Hematopoietic multipotent progenitor cell treated with erythropoietin and hydrocortisone succinate and interleukin-3 and kit ligand, for 17 days (in vitro differentiated cells): Measurements from ENCODE around the gene MYOM3.
"Not testable (repeated sequence)": the region's sequence is repeated elsewhere in the genome, so short reads cannot be mapped to it uniquely, and the experiment has no call there.

ENCODE experiments used
- DNase-seq: peaks from one replicate; pipeline ENCODE4 v3.0.0-alpha.2; 2015; ENCODE audit warnings: low spot score

Gene MYOM3

GRCh38 chr1:24071941-24072340 is 40.0 kb downstream of the MYOM3 start:
- no peak for DNase-seq

DNA sequence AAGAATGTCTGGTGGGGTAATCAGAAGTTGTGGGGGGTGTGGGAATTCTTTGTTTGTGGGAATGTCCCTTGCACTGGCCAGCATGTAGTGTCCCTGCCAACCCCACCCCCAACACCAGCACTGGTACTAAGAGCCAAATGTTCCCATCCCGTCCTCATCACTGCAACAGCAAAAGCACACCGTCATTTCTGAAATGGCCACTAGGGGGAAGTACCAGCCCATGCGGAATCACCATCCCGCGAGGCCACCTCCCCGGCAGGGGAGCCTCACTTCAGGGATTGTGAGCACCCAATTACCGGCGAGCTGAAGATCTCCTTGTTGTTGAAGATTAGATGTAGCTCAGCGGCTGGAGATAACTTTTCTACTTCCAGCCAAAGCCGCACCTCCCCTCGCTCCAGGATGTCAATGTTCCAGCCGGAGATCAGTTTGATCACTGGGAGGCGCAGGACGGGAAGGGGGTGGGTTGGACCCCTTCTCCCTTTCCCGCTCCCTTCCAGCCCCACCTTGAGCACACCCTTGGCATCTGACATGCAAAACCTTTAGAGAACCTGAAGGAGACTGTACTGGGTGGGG is 41.0 kb downstream of the MYOM3 start:
- peak; percentile 57 for DNase-seq

DNA sequence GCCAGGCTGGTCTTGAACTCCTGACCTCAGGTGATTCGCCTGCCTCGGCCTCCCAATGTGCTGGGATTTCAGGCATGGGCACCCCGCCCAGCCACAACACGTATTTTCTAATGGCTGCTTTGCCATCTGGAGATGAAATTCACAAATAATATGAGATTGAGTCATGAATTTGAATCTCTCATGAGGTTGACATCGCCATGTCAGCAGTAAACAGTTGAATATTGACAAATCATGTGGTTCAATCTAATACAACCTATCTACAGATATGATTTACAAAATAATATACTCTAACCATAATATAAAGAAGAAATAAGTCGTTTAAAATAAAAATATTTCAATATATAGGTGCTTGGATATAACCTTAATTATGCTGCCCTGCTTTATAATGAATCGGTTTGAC is 42.1 kb downstream of the MYOM3 start:
- DNase-seq, result no peak

- no peak for DNase-seq
Measured at GRCh38 chr1:24067978-24068377, 44.0 kb downstream of the MYOM3 start.

DNA sequence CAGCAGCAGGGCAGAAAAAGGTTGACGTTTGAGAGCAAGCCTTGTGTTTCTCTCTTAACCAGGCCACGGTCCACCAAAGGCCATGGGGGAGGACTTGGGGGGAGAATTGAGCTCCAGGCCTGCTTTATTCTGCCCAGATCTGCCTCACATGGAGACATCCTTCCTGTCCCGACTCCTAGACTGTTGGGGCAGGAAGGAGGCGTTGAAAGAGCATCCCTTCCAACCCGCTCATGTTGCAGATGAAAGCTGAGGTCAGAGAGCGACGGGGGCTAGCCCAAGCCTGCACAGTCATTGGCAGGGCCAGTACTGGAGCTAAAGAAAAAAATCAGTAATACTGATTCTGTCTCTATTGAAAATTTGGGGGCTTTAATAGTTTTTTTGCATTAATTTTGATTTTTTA is 46.6 kb downstream of the MYOM3 start:
- DNase-seq, result no peak

DNA sequence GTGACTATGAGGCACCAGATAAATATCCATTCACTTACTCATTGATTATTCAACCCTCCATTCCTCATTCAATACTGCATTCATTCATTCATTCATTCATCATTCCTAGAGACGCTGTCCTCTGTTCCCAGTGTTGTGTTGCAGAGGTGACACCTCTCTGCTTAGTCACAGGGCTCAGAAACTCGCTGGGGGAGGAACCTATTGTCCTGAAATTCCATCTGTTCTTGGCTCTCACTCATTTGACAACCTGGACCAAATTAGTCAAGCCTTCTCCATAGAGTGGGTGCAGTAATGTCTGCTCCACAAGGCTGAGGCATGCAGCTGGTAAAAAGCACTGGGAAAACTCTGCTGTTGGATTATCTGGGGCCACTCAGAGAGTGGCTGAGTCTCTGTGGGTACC is 49.7 kb downstream of the MYOM3 start:
- no peak for DNase-seq

- no peak for DNase-seq
Measured at GRCh38 chr1:24060482-24060881, 51.5 kb downstream of the MYOM3 start.

- no peak for DNase-seq
Measured at GRCh38 chr1:24058671-24059455, 53.1 kb downstream of the MYOM3 start.

GRCh38 chr1:24057171-24057570 is 54.8 kb downstream of the MYOM3 start:
- DNase-seq, result no peak

GRCh38 chr1:24055681-24056080 is 56.3 kb downstream of the MYOM3 start:
- DNase-seq, result no peak

GRCh38 chr1:24052220-24052619 is 59.7 kb downstream of the MYOM3 start:
- DNase-seq, result no peak

GRCh38 chr1:24051206-24051945 is 60.6 kb downstream of the MYOM3 start:
- no peak for DNase-seq

- no peak for DNase-seq
Measured at GRCh38 chr1:24049733-24050132, 62.2 kb downstream of the MYOM3 start.

DNA sequence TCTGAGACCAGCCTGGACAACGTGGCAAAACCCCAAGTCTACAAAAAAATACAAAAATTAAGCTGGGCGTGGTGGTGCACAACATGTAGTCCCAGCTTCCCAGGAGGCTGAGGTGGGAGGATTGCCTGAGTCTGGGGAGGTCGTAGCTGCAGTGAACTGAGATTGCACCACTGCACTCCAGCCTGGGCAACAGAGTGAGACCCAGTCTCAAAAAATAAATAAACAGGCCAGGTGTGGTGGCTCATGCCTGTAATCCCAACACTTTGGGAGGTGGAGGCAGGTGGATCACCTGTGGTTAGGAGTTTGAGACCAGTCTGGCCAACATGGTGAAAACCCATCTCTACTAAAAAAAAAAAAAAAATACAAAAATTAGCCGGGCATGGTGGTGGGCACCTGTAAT is 63.0 kb downstream of the MYOM3 start:
- not testable (repeated sequence) for DNase-seq

- no peak for DNase-seq
Measured at GRCh38 chr1:24048205-24048869, 63.6 kb downstream of the MYOM3 start.

DNA sequence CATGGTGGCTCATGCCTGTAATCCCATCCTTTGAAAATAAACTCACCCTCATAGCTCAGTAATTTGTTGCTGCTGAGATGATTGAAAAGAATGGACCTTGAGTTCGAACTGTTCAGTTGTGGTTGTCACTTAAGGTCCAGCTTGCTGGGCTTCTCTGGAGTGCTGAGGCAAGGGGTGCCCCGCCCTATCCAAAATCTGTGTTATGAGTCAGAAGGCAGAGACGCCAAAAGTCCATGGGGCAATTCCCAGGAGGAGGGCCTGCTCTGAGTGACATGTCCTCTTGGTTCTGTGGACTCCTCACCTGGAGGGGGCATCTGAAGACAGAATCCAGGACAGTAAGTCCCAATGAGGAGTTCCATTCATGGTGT is 64.8 kb downstream of the MYOM3 start:
- DNase-seq, result no peak

GRCh38 chr1:24045771-24046170 is 66.2 kb downstream of the MYOM3 start:
- DNase-seq, result no peak

DNA sequence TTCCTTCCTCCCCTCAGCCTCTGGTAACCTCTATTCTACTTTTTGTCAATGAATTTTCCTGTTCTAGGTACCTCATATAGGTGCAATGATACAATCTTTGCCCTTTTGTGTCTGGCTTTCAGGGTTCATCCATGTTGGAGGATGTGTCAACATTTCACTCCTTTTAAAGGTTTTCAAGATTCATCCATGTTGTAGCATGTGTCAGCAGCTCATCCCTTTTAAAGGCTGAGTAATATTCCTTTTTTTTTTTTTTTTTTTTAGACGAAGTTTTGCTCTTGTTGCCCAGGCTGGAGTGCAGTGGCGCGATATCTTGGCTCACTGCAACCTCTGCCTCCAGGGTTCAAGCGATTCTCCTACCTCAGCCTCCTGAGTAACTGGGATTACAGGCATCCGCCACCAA is 67.3 kb downstream of the MYOM3 start:
- not testable (repeated sequence) for DNase-seq

DNA sequence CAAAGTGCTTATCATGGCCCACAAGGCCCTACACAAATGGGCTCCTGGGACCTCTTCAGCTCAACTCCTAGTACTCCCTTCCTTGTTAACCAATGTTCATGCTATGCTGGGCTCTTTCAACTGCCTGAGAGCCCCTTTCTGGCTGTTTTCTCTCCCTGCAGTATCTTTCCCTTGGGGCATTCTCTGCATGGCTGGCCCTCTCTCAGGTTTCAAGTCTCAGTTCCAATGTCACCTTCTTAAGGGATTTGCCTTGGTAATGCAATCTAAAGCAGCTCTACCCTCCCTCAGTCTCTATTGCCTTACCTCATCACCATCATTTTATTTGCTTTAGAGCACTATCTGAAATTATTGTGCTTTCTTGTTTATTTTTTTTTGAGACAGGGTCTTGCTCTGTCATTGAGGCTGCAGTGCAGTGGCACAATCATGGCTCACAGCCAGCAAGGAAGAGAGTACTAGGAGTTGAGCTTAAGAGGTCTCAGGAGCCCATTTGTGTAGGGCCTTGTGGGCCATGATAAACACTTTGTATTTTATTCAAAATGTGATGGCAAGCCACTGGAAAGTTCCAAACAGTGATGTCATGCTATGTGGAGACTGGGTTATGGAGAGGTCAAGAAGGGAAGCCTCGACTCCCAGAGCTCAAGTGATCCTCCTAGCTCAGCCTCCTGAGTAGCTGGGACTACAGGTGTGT is 68.4 kb downstream of the MYOM3 start:
- no peak for DNase-seq

DNA sequence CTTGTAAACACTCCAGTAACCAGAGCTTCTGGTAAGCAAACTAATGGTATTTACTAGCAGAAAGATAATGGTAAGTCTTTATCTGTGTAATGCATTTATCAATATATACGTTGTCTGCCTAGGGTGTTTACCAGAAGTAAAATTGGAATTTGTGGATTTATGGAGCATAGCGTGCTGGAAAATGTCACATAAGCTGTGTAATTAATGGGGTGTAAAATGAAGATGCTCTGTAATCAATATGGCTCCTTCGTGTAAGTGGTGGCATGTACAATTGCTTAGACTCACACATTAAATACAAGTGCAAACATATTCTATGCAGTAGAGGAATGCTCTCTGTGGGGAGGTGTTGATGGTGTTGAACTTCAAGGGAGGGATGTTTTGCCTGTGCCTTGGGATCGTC is 69.6 kb downstream of the MYOM3 start:
- DNase-seq, result no peak

DNA sequence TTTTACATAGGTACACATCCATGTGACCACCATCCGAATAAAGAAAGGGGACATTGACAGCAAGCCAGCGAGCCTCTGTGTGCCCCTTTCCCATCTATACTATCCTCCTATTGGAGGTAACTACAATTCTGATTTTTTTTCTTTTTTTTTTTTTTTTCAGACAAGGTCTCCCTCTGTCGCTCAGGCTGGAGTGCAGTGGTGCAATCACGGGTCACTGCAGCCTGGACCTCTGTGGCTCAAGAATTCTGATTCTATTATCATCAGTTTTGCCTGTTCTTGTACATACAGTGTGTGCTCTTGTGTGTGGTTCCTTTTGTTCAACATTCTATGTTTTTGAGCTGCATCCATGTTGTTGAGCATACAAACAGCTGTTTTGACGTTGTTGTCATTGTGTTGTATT is 75.8 kb downstream of the MYOM3 start:
- DNase-seq, result no peak

GRCh38 chr1:24032981-24033380 is 79.0 kb downstream of the MYOM3 start:
- DNase-seq, result no peak
